WTC11 (cell line): ENCODE measurements around the gene PFKM. TPM values are rescaled to one million over a fixed set of nuclear protein-coding genes. Genes with fewer than 3 reads are reported as not detected.

ENCODE experiments used
- ATAC-seq: fragments of 200-7000 bp; cut with Tn5 transposase; 2 replicates; pipeline ENCODE4 v1.10.0; 2021; ENCODE audit warnings: mild to moderate bottlenecking, moderate library complexity
- CTCF ChIA-PET: fragments of 300-600 bp; sonication (Branson Sonifier 250); formaldehyde crosslinking; loops from one replicate; lab custom pipeline; 2021; ENCODE audit warnings: antibody characterized with exemption; lab: Charles Lee
- POLR2A ChIA-PET: fragments of 350-600 bp; sonication (Branson Sonifier 250); formaldehyde crosslinking; loops from one replicate; lab custom pipeline; 2021; ENCODE audit warnings: antibody characterized with exemption; lab: Charles Lee
- DNase-seq: peaks from one replicate; pipeline ENCODE4 v3.0.0; 2021; ENCODE audit warnings: low spot score
- H3K27ac Mint-ChIP-seq: 2 replicates; pipeline ENCODE4 v1.8.0; 2021; ENCODE audit warnings: mixed read lengths
- H3K27me3 Mint-ChIP-seq: 2 replicates; pipeline ENCODE4 v1.8.0; 2021; ENCODE audit warnings: low read depth, mild to moderate bottlenecking, moderate library complexity, mixed read lengths
- H3K36me3 Mint-ChIP-seq: 2 replicates; pipeline ENCODE4 v1.8.0; 2021; ENCODE audit warnings: mixed read lengths
- H3K4me1 Mint-ChIP-seq: 2 replicates; pipeline ENCODE4 v1.8.0; 2022; ENCODE audit warnings: mixed read lengths
- H3K4me3 Mint-ChIP-seq: 2 replicates; pipeline ENCODE4 v1.8.0; 2021; ENCODE audit warnings: mild to moderate bottlenecking, moderate library complexity, mixed read lengths
- H3K9me3 Mint-ChIP-seq: 2 replicates; pipeline ENCODE4 v1.8.0; 2021; ENCODE audit warnings: mixed read lengths
- ELF4 ChIP-seq: sonication (generic); formaldehyde crosslinking; IDR thresholded peaks from 2 replicates; pipeline ENCODE4 v1.8.1; 2022; ENCODE audit warnings: low read depth, mild to moderate bottlenecking, moderate library complexity, missing genetic modification reagents
- EMX1 ChIP-seq: fragments of 250-450 bp; sonication (Bioruptor Pico); IDR thresholded peaks from 2 replicates; pipeline ENCODE4 v1.8.0; 2021; ENCODE audit warnings: mild to moderate bottlenecking
- HMGA2 ChIP-seq: fragments of 250-450 bp; sonication (Bioruptor Pico); IDR thresholded peaks from 2 replicates; pipeline ENCODE4 v1.4.0; 2021; ENCODE audit warnings: mild to moderate bottlenecking, moderate library complexity
- IRF2 ChIP-seq: sonication (generic); formaldehyde crosslinking; IDR thresholded peaks from 2 replicates; pipeline ENCODE4 v1.8.0; 2022; ENCODE audit warnings: low read depth, missing genetic modification reagents, borderline replicate concordance
- KAT7 ChIP-seq: sonication (generic); formaldehyde crosslinking; IDR thresholded peaks from 2 replicates; pipeline ENCODE4 v1.8.1; 2023; ENCODE audit warnings: missing genetic modification reagents, mild to moderate bottlenecking, borderline replicate concordance
- MYBL2 ChIP-seq: sonication (generic); formaldehyde crosslinking; IDR thresholded peaks from 2 replicates; pipeline ENCODE4 v1.8.1; 2023; ENCODE audit warnings: mild to moderate bottlenecking, moderate library complexity, missing genetic modification reagents
- NR3C1 ChIP-seq: sonication (generic); formaldehyde crosslinking; conservative IDR thresholded peaks from 2 replicates; pipeline ENCODE4 v1.8.1; 2023; ENCODE audit warnings: low read depth, mild to moderate bottlenecking, missing genetic modification reagents
- OVOL2 ChIP-seq: fragments of 250-450 bp; sonication (Bioruptor Pico); IDR thresholded peaks from 2 replicates; pipeline ENCODE4 v1.9.0; 2021; ENCODE audit warnings: mild to moderate bottlenecking, borderline replicate concordance
- RELA ChIP-seq: sonication (generic); formaldehyde crosslinking; IDR thresholded peaks from 2 replicates; pipeline ENCODE4 v1.8.1; 2022; ENCODE audit warnings: missing genetic modification reagents, mild to moderate bottlenecking, borderline replicate concordance
- SMAD4 ChIP-seq: sonication (generic); formaldehyde crosslinking; IDR thresholded peaks from 2 replicates; pipeline ENCODE4 v1.8.0; 2022; ENCODE audit warnings: mild to moderate bottlenecking, missing genetic modification reagents
- SOX15 ChIP-seq: fragments of 250-450 bp; sonication (Bioruptor Pico); IDR thresholded peaks from 2 replicates; pipeline ENCODE4 v1.9.0; 2021; ENCODE audit warnings: mild to moderate bottlenecking
- TP53 ChIP-seq: sonication (generic); formaldehyde crosslinking; IDR thresholded peaks from 2 replicates; pipeline ENCODE4 v1.8.1; 2023; ENCODE audit warnings: mild to moderate bottlenecking, missing genetic modification reagents
- ZNF232 ChIP-seq: sonication (generic); formaldehyde crosslinking; IDR thresholded peaks from 2 replicates; pipeline ENCODE4 v1.8.0; 2022; ENCODE audit warnings: mild to moderate bottlenecking, missing genetic modification reagents
- ZNF263 ChIP-seq: sonication (generic); formaldehyde crosslinking; IDR thresholded peaks from 2 replicates; pipeline ENCODE4 v1.8.1; 2022; ENCODE audit warnings: low read depth, mild to moderate bottlenecking, moderate library complexity, missing genetic modification reagents
- ZNF317 ChIP-seq: sonication (generic); formaldehyde crosslinking; IDR thresholded peaks from 2 replicates; pipeline ENCODE4 v1.8.1; 2023; ENCODE audit warnings: low read depth, mild to moderate bottlenecking, moderate library complexity, missing genetic modification reagents, borderline replicate concordance
- total RNA-seq: library from RNA; stranded (reverse); gene quantifications from 3 replicates; pipeline ENCODE4 v1.2.3, GENCODE V29; 2021
- TF ChIP-seq, protein P1 (sequence below): sonication (generic); formaldehyde crosslinking; IDR thresholded peaks from 2 replicates; pipeline ENCODE4 v1.8.0; 2022; ENCODE audit warnings: missing genetic modification reagents
- TF ChIP-seq, protein P2 (sequence below): sonication (generic); formaldehyde crosslinking; IDR thresholded peaks from 2 replicates; pipeline ENCODE4 v1.8.1; 2022; ENCODE audit warnings: mild to moderate bottlenecking, missing genetic modification reagents, moderate library complexity, borderline replicate concordance
- TF ChIP-seq, protein P3 (sequence below): sonication (generic); formaldehyde crosslinking; IDR thresholded peaks from 2 replicates; pipeline ENCODE4 v1.8.0; 2022; ENCODE audit warnings: mild to moderate bottlenecking, missing genetic modification reagents
- TF ChIP-seq, protein P4 (sequence below): sonication (generic); formaldehyde crosslinking; IDR thresholded peaks from 2 replicates; pipeline ENCODE4 v1.8.0; 2022; ENCODE audit warnings: mild to moderate bottlenecking, missing genetic modification reagents
- TF ChIP-seq, protein P5 (sequence below): sonication (generic); formaldehyde crosslinking; IDR thresholded peaks from 2 replicates; pipeline ENCODE4 v1.8.1; 2022; ENCODE audit warnings: low read depth, mild to moderate bottlenecking, moderate library complexity, missing genetic modification reagents, borderline replicate concordance
- TF ChIP-seq, protein P6 (sequence below): sonication (generic); formaldehyde crosslinking; IDR thresholded peaks from 2 replicates; pipeline ENCODE4 v1.8.0; 2022; ENCODE audit warnings: mild to moderate bottlenecking, missing genetic modification reagents

Gene PFKM
- total RNA-seq, 1 experiment from 2014 or later: 99.3 TPM

DNA sequence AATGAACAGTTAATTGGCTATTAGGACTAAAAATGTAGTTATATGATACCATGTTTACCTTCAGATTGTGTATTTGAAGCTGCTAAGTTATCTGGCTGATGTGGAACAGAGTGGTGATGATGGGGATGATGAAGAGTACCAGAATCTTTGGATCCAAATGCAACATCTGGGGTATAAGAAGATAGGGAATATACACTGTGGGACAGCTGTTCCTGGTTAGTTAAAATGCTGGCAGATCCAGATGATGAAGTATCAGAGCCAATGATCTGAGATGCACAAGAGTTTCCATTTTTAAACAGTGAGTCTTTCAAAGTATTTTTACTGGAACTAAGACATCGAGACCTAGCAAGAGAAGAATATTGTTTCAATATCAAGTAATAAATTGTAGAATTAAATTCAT lies 44.9 kb upstream of the PFKM start (continued):
- TF ChIP-seq, protein P1, sequence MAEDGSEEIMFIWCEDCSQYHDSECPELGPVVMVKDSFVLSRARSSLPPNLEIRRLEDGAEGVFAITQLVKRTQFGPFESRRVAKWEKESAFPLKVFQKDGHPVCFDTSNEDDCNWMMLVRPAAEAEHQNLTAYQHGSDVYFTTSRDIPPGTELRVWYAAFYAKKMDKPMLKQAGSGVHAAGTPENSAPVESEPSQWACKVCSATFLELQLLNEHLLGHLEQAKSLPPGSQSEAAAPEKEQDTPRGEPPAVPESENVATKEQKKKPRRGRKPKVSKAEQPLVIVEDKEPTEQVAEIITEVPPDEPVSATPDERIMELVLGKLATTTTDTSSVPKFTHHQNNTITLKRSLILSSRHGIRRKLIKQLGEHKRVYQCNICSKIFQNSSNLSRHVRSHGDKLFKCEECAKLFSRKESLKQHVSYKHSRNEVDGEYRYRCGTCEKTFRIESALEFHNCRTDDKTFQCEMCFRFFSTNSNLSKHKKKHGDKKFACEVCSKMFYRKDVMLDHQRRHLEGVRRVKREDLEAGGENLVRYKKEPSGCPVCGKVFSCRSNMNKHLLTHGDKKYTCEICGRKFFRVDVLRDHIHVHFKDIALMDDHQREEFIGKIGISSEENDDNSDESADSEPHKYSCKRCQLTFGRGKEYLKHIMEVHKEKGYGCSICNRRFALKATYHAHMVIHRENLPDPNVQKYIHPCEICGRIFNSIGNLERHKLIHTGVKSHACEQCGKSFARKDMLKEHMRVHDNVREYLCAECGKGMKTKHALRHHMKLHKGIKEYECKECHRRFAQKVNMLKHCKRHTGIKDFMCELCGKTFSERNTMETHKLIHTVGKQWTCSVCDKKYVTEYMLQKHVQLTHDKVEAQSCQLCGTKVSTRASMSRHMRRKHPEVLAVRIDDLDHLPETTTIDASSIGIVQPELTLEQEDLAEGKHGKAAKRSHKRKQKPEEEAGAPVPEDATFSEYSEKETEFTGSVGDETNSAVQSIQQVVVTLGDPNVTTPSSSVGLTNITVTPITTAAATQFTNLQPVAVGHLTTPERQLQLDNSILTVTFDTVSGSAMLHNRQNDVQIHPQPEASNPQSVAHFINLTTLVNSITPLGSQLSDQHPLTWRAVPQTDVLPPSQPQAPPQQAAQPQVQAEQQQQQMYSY (CRISPR knock-in tag): no peak
- no peak for TF ChIP-seq ELF4 (CRISPR knock-in tag)
- TF ChIP-seq, protein P2, sequence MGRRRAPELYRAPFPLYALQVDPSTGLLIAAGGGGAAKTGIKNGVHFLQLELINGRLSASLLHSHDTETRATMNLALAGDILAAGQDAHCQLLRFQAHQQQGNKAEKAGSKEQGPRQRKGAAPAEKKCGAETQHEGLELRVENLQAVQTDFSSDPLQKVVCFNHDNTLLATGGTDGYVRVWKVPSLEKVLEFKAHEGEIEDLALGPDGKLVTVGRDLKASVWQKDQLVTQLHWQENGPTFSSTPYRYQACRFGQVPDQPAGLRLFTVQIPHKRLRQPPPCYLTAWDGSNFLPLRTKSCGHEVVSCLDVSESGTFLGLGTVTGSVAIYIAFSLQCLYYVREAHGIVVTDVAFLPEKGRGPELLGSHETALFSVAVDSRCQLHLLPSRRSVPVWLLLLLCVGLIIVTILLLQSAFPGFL (CRISPR knock-in tag): no peak
- TF ChIP-seq ZNF232 (CRISPR knock-in tag): no peak
- no peak for TF ChIP-seq TP53 (CRISPR knock-in tag)
- TF ChIP-seq MYBL2 (CRISPR knock-in tag): no peak
- no peak for TF ChIP-seq SMAD4 (CRISPR knock-in tag)
- TF ChIP-seq, protein P3, sequence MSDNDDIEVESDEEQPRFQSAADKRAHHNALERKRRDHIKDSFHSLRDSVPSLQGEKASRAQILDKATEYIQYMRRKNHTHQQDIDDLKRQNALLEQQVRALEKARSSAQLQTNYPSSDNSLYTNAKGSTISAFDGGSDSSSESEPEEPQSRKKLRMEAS (CRISPR knock-in tag): no peak
- TF ChIP-seq ZNF317 (CRISPR knock-in tag): no peak

DNA sequence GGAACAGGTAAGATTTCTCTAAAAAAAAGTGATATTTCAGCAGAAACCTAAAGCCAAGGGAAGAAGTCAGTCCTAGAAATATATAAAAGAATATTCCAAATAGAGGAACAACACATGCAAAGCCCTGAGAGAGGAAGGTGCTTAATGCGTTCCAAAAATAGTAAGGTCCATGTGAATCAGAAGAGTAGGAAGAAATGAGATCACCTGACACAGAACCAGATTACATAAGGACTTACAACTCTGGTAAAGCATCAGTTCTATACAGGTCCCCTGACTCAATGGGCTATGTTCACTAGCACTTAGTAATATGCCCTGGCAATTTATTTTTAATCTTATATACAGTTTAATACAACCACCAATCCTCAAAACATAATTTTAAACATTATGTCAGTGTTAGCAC lies 43.3 kb upstream of the PFKM start:
- Mint-ChIP-seq H3K36me3 (peaks cover 24% of the 10 kb centered on the region), H3K27me3 (no peaks in the 10 kb centered on the region), H3K4me3 (no peak overlapping the region), H3K9me3 (peaks cover 9% of the 10 kb centered on the region; the same call in 1 of the 2 replicates), H3K27ac (no peak overlapping the region), H3K4me1 (no peaks in the 10 kb centered on the region)
- ATAC-seq (no peak), DNase-seq (no peak)
- no peak for TF ChIP-seq RELA (CRISPR knock-in tag)
- TF ChIP-seq ZNF263: no peak
- no peak for TF ChIP-seq TP53 (CRISPR knock-in tag)
- TF ChIP-seq, protein P4, sequence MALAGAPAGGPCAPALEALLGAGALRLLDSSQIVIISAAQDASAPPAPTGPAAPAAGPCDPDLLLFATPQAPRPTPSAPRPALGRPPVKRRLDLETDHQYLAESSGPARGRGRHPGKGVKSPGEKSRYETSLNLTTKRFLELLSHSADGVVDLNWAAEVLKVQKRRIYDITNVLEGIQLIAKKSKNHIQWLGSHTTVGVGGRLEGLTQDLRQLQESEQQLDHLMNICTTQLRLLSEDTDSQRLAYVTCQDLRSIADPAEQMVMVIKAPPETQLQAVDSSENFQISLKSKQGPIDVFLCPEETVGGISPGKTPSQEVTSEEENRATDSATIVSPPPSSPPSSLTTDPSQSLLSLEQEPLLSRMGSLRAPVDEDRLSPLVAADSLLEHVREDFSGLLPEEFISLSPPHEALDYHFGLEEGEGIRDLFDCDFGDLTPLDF (CRISPR knock-in tag): no peak
- TF ChIP-seq NR3C1 (CRISPR knock-in tag): no peak
- TF ChIP-seq HMGA2 (CRISPR knock-in tag): no peak
- no peak for TF ChIP-seq KAT7 (CRISPR knock-in tag)
- no peak for TF ChIP-seq OVOL2 (CRISPR knock-in tag)
- TF ChIP-seq, protein P5, sequence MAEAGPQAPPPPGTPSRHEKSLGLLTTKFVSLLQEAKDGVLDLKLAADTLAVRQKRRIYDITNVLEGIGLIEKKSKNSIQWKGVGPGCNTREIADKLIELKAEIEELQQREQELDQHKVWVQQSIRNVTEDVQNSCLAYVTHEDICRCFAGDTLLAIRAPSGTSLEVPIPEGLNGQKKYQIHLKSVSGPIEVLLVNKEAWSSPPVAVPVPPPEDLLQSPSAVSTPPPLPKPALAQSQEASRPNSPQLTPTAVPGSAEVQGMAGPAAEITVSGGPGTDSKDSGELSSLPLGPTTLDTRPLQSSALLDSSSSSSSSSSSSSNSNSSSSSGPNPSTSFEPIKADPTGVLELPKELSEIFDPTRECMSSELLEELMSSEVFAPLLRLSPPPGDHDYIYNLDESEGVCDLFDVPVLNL (CRISPR knock-in tag): no peak
- no peak for TF ChIP-seq IRF2 (CRISPR knock-in tag)
- TF ChIP-seq, protein P6, sequence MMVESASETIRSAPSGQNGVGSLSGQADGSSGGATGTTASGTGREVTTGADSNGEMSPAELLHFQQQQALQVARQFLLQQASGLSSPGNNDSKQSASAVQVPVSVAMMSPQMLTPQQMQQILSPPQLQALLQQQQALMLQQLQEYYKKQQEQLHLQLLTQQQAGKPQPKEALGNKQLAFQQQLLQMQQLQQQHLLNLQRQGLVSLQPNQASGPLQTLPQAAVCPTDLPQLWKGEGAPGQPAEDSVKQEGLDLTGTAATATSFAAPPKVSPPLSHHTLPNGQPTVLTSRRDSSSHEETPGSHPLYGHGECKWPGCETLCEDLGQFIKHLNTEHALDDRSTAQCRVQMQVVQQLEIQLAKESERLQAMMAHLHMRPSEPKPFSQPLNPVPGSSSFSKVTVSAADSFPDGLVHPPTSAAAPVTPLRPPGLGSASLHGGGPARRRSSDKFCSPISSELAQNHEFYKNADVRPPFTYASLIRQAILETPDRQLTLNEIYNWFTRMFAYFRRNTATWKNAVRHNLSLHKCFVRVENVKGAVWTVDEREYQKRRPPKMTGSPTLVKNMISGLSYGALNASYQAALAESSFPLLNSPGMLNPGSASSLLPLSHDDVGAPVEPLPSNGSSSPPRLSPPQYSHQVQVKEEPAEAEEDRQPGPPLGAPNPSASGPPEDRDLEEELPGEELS (CRISPR knock-in tag): no peak
- no peak for TF ChIP-seq SOX15 (CRISPR knock-in tag)
- no peak for TF ChIP-seq EMX1 (CRISPR knock-in tag)
- ChIA-PET CTCF (no interaction called here), POLR2A (interaction anchor here (0.6 kb wide), 1 partner anchor 26 kb away, joined by 3 read pairs; no protein-coding TSS in a partner anchor)
